DND-41 (cell line): Measurements from ENCODE around the gene GATB.

Experiments used
- CTCF ChIP-seq: IDR thresholded peaks from 2 replicates; pipeline ENCODE4 v1.5.1; 2012; ENCODE audit warnings: borderline replicate concordance, low read length, moderate library complexity, mild to moderate bottlenecking; ENCODE audit not compliant: poor library complexity, severe bottlenecking; ENCODE audit errors: extremely low read depth
- EZH2 ChIP-seq: IDR thresholded peaks from 3 replicates; pipeline ENCODE4 v1.6.1; 2012; ENCODE audit warnings: borderline replicate concordance, low read depth, mild to moderate bottlenecking, moderate library complexity, low read length, inconsistent platforms; ENCODE audit not compliant: severe bottlenecking

- no peak for TF ChIP-seq EZH2
- no peak for TF ChIP-seq CTCF
These were observed 97.7 kb downstream of the GATB start for GRCh38 chr4:151663109-151663508.
